GM21723 (cell line): ENCODE results near the gene ZP3.
"Not testable (repeated sequence)": the region's sequence is repeated elsewhere in the genome, so short reads cannot be mapped to it uniquely, and the experiment has no call there.

Experiments
- ATAC-seq: cut with Tn5 transposase; IDR thresholded peaks from one replicate; pipeline ENCODE4 v1.9.1; 2021; ENCODE audit warnings: mild to moderate bottlenecking, moderate library complexity; ENCODE audit not compliant: unreplicated experiment

Gene ZP3

GRCh38 chr7:76480403-76481253, 55.9 kb downstream of the ZP3 start:
- not testable (repeated sequence) for ATAC-seq

DNA sequence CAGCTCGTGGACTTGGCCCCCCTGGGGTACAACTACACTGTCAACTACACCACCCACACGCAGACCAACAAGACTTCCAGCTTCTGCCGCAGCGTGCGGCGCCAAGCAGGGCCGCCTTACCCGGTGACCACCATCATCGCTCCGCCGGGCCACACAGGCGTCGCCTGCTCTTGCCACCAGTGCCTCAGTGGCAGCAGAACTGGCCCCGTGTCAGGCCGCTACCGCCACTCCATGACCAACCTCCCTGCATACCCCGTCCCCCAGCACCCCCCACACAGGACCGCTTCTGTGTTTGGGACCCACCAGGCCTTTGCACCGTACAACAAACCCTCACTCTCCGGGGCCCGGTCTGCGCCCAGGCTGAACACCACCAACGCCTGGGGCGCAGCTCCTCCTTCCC, 57.9 kb downstream of the ZP3 start:
- ATAC-seq = not testable (repeated sequence)

DNA sequence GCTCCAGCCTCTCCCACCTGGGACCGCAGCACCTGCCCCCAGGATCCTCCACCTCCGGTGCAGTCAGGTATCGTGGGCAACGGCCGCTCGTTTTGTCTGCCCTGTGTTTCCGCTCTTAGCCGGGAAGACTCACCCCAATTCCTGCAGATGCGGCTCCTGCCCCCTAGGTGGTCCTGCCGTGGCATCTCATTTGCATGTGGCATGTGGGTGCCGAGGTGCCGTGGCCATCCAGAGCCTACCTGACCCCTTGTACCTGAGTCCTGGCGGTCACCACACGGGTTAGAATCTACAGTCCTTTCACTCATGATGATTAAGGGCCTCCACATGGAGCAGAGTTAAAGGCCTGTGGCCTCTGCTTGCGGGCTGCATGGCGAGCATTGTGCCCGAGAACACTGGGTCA, 58.3 kb downstream of the ZP3 start:
- not testable (repeated sequence) for ATAC-seq

DNA sequence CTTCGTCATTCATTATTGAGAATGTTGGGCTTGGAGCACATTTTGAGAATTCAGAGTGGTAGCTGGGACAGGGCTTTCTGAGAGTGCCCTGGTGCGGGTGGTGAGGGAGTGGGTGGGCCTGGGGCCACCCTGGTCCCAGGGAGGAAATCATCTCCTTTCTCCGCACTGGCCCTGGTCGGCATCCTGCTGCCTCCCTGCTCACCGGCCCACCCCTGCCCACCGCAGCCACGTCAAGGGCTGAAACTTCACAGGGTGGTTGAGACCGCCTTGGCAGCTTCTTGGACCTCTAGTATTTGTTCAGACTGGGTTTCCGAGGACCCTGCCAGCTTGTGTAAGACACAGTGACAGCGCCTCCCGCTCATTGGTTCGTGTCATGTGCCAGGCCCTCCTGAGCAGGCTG, 59.7 kb downstream of the ZP3 start:
- ATAC-seq = not testable (repeated sequence)

DNA sequence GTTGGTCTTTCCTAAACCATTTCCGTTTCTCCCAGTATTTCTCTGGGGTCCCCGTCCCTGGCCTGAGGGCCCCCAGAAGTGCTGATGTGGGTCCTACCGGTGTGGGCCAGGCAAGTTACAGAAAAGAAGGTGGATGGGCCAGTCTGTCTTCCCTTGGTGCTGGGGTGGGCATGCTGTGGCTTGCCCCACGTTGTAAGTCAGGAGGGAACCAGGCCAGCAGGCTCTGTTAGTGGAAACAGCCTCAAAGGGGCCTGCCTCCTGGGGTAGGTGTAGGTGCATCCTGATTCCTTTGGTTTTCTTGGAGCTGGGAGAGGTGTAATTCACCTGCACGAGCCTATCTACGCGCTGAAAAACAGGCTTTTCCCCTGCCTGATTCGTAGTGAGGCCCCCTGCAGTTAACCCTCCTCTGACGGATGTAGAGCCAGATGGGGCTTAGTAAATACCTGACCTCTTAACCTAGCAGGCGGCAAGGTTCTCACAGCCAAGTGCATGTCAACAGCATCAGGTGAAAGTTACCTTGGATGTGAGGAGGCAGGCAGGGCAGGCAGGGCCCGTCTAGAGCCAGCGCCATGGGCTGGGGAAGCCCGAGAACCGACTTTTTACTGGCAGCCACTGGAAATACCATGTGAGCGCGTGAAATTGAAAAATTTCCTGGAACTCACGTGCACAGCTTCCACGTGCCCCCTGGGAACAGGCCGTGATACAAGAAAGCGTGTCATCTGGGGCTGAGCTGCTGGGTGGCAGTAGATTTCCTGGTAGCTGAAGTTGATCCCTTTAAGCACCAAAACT, 61.3 kb downstream of the ZP3 start:
- ATAC-seq = peak; percentile 17

DNA sequence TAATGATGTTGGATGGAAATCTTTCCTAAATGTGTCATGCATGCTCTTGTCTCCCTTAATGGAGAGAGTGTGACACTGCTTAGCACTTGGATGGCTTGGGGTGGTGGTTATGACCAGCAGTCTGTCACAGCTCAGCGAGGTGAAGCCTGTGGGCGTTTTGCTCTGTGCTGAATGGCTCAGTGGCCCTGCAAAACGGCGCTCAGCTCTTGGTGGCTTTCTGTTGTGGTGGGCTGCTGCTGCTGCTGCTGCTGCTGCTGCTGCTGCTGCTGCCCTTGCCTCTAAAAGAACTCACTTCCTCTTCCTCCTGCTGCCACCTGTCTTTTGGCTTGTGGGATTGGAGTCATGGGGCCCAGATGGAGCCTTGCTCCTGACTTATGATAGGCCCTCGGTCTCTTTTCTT, 61.9 kb downstream of the ZP3 start:
- peak; percentile 99 for ATAC-seq

GRCh38 chr7:76487969-76488368, 63.2 kb downstream of the ZP3 start:
- ATAC-seq = not testable (repeated sequence)
